K562 (cell line): ENCODE results near the gene TEX52. TPM values are rescaled to one million over a fixed set of nuclear protein-coding genes. Genes with fewer than 3 reads are reported as not detected.

Experiments
- BCLAF1 ChIP-seq, 2 experiments: fragments of 450-650 bp in 1 of 2; IDR thresholded peaks; 2 replicates each; pipeline ENCODE4 v1.6.1; 2011 to 2017; ENCODE audit warnings: low read depth in 2 of 2, antibody characterized with exemption in 1 of 2, borderline replicate concordance in 1 of 2, low read length in 1 of 2, mild to moderate bottlenecking in 1 of 2, mixed read lengths in 1 of 2; ENCODE audit not compliant: control insufficient read depth in 1 of 2
- CEBPG ChIP-seq, 3 experiments: fragments of 200-800 bp in 1 of 3; sonication (Bioruptor generic) in 1 of 3; sonication (generic) in 1 of 3; formaldehyde crosslinking in 1 of 3; IDR thresholded peaks in 2 of 3; conservative IDR thresholded peaks in 1 of 3; 2 replicates each; pipeline versions ENCODE4 v1.6.1 to v1.8.0; 2016 to 2022; ENCODE audit warnings: missing compliant biosample characterization in 2 of 3, missing genetic modification characterization in 2 of 3, mild to moderate bottlenecking in 1 of 3, missing genetic modification reagents in 1 of 3
- E2F8 ChIP-seq: fragments of 450-650 bp; IDR thresholded peaks from 2 replicates; pipeline ENCODE4 v1.7.1; 2018; ENCODE audit warnings: mild to moderate bottlenecking, low read depth; ENCODE audit not compliant: partially characterized antibody
- RBBP5 ChIP-seq: fragments of 200-600 bp; sonication (generic); IDR thresholded peaks from 2 replicates; pipeline ENCODE4 v1.6.1; 2012; ENCODE audit warnings: borderline replicate concordance, mild to moderate bottlenecking, low read length, control low read depth, inconsistent platforms; ENCODE audit not compliant: insufficient read depth, poor library complexity, severe bottlenecking
- TAL1 ChIP-seq: fragments of 450-650 bp; IDR thresholded peaks from 2 replicates; pipeline ENCODE4 v1.6.1; 2016; ENCODE audit warnings: mild to moderate bottlenecking
- ZBTB2 ChIP-seq: fragments of 450-650 bp; IDR thresholded peaks from 2 replicates; pipeline ENCODE4 v1.6.1; 2016; ENCODE audit warnings: antibody characterized with exemption
- ZBTB49 ChIP-seq: sonication (generic); formaldehyde crosslinking; IDR thresholded peaks from 2 replicates; pipeline ENCODE4 v1.8.0; 2022; ENCODE audit warnings: missing genetic modification reagents, mild to moderate bottlenecking, borderline replicate concordance
- ZNF263 ChIP-seq: sonication (generic); formaldehyde crosslinking; IDR thresholded peaks from 2 replicates; pipeline ENCODE4 v1.8.0; 2022; ENCODE audit warnings: mild to moderate bottlenecking, missing genetic modification reagents, borderline replicate concordance
- ZNF444 ChIP-seq: fragments of 250-450 bp; sonication (Bioruptor Pico); IDR thresholded peaks from 2 replicates; pipeline ENCODE4 v1.4.0; 2020; ENCODE audit warnings: mild to moderate bottlenecking, moderate library complexity
- polyA plus RNA-seq, 8 experiments: library from polyadenylated mRNA; depleted of rRNA in 4 of 8; stranded (reverse) in 5 of 8; unstranded in 3 of 8; fragments of >200 nt; fragmentation: Nextera tagmentation in 2 of 8; fragmentation: Illumina TruSeq in 1 of 8; extraction: Ambion mirVana in 2 of 8; extraction: Trizol in 1 of 8; gene quantifications; 2 replicates each; pipeline versions ENCODE4 v1.2.1 to v1.2.3, GENCODE V29; 2011 to 2014; ENCODE audit warnings: inconsistent platforms in 1 of 8, missing spikeins in 1 of 8
- total RNA-seq, 7 experiments: library from RNA; depleted of rRNA in 6 of 7; stranded (reverse); fragments of >200 nt in 6 of 7; fragmentation: Illumina TruSeq in 2 of 7; extraction: Trizol in 2 of 7; gene quantifications; 2 replicates each; pipeline versions ENCODE4 v1.2.1 to v1.2.3, GENCODE V29; 2011 to 2021; ENCODE audit warnings: low replicate concordance in 1 of 7

Gene TEX52
- total and polyA plus RNA-seq, 9 of the 15 experiments (the other 6 are each of a cell fraction or from before 2014, with no cell fraction given) = not detected

- no peak for TF ChIP-seq RBBP5
- TF ChIP-seq BCLAF1 (IDR thresholded peaks at IDR 0.05; ENCODE audit: borderline replicate concordance in 1 of 2, control insufficient read depth in 1 of 2, low read depth in 2 of 2, low read length in 1 of 2) = no peak
- no peak for TF ChIP-seq ZBTB2
- no peak for TF ChIP-seq CEBPG (CRISPR knock-in tag; IDR thresholded peaks at IDR 0.05)
- TF ChIP-seq CEBPG (tag; conservative IDR thresholded peaks at IDR 0.05 in 1 of 2, IDR thresholded peaks at IDR 0.05 in 1 of 2) = no peak
- TF ChIP-seq ZNF263 (CRISPR knock-in tag) = no peak
- TF ChIP-seq TAL1 = no peak
- no peak for TF ChIP-seq ZBTB49 (CRISPR knock-in tag)
- TF ChIP-seq ZNF444 (CRISPR knock-in tag) = no peak
- no peak for TF ChIP-seq E2F8
Observed at GRCh38 chr12:2851931-2852330, 4.9 kb downstream of the TEX52 start (continued).
